Measurements from ENCODE around the gene VPREB3. TPM values are rescaled to one million over a fixed set of nuclear protein-coding genes. Genes with fewer than 3 reads are reported as not detected.
A peak's percentile ranks its signal among the peaks of the same experiment; 100 is the strongest.

VPREB3 gene
- total RNA-seq, 1 experiment from 2014 or later: not detected

DNA sequence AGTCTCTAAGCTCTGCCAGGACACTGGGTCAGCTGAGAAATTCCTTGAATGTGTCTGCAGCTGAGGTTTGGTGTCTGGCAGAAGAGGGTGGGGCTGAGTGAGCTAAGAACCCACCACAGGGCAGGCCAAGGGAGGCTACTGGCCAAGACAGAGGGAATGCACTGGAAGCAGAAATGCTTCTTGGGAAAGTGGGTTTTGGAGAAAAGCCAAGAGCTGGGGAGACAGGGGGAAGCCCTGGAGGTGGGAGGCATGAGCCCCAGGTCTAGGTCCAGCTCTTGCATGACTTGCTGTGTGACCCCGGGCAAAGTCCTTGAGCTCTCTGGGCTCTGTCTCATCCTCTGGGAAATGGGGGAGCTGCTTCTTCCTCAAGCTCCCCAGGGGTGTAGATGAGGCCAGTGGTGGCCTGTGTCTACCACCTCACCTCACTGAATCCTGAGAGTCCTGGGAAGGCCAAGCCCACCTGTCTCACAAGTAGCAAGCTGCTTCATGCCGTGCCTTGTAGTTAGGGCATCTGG lies 20.8 kb upstream of the VPREB3 start:
- CTCF ChIA-PET: interaction anchor here (0.7 to 1.0 kb wide), 2 partner anchors 73 to 83 kb away, joined by 3 to 5 read pairs; partner anchors contain the start of gene SLC2A11
- Histone ChIP-seq H3K27me3 (replicated peaks; ENCODE audit: control insufficient read depth, insufficient read depth, low read length) (no peaks in the 10 kb centered on the region), H3K4me3 (ENCODE audit: low read depth, low read length) (no peak overlapping the region), H3K4me1 (peaks cover 38% of the 10 kb centered on the region), H3K9me3 (no peaks in the 10 kb centered on the region), H3K36me3 (ENCODE audit: control insufficient read depth, insufficient read depth, low read length) (no peaks in the 10 kb centered on the region)
- Mint-ChIP-seq H3K27ac (ENCODE audit: unreplicated experiment) (peak overlapping the region; percentile 84), H3K4me1 (ENCODE audit: low read depth, unreplicated experiment) (peaks cover 18% of the 10 kb centered on the region), H3K4me3 (ENCODE audit: unreplicated experiment) (peak overlapping the region; percentile 67), H3K27me3 (ENCODE audit: insufficient read depth, unreplicated experiment) (no peaks in the 10 kb centered on the region), H3K9me3 (ENCODE audit: unreplicated experiment) (no peaks in the 10 kb centered on the region), H3K36me3 (ENCODE audit: insufficient read depth, unreplicated experiment) (peaks cover 8% of the 10 kb centered on the region)
- POLR2A ChIA-PET: interaction anchor here (0.5 to 1.2 kb wide), 4 partner anchors 12 to 133 kb away, joined by 3 to 7 read pairs (median 4); partner anchors contain the start of gene ZNF70
- peak; percentile 53 to 67 for DNase-seq
- no TSS peak for BruUV-seq (replicated peaks)
- intact Hi-C loops (cut with micrococcal nuclease; ENCODE audit: unreplicated experiment): no loop called here
- TF ChIP-seq, protein P1, sequence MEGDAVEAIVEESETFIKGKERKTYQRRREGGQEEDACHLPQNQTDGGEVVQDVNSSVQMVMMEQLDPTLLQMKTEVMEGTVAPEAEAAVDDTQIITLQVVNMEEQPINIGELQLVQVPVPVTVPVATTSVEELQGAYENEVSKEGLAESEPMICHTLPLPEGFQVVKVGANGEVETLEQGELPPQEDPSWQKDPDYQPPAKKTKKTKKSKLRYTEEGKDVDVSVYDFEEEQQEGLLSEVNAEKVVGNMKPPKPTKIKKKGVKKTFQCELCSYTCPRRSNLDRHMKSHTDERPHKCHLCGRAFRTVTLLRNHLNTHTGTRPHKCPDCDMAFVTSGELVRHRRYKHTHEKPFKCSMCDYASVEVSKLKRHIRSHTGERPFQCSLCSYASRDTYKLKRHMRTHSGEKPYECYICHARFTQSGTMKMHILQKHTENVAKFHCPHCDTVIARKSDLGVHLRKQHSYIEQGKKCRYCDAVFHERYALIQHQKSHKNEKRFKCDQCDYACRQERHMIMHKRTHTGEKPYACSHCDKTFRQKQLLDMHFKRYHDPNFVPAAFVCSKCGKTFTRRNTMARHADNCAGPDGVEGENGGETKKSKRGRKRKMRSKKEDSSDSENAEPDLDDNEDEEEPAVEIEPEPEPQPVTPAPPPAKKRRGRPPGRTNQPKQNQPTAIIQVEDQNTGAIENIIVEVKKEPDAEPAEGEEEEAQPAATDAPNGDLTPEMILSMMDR (IDR thresholded peaks at IDR 0.05; ENCODE audit: insufficient read depth in 1 of 2, low read depth in 1 of 2, low read length in 1 of 2, severe bottlenecking in 1 of 2, unreplicated experiment in 1 of 2): no peak

DNA sequence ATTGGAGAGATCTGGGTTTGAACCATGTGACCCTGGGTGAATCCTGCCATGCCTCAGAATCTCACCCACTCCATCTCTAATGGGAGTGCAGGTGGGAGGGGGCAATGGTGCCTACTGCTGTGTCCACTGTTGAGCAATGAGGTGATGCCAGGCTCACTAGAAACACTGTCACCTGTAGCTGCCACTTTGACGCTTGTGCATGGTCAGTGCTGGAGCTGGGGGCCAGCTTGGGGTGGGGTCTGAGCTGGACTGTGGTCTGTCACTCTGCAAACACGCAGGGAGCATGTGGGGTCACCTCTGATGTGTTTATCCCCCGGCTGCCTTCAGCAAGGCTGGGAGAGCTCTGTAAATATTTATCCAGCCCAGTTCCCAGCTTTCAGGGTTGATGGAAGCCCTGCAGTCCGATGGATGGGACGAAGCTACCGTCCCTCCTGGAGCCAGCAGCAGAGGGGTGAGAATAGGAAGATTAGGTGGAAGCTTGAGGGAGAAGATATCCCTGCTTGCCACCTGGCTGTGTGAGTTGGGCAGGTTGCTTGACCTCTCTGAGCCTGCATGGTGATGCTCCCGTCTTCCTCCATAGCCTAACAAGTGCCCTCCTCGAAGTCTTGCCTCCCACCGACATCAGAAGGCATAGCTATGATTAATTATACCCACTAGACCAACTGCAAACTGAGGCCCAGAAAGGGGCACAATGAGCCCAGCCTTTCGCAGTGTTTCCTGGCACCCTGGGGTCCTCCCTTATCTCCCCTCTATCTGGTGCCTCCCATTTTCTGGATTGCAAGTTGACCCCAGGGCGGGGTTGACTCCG lies 20.1 kb upstream of the VPREB3 start:
- Histone ChIP-seq H3K36me3 (ENCODE audit: control insufficient read depth, insufficient read depth, low read length) (no peaks in the 10 kb centered on the region), H3K4me1 (peaks cover 38% of the 10 kb centered on the region), H3K9me3 (no peaks in the 10 kb centered on the region), H3K4me3 (ENCODE audit: low read depth, low read length) (no peak overlapping the region), H3K27me3 (replicated peaks; ENCODE audit: control insufficient read depth, insufficient read depth, low read length) (no peaks in the 10 kb centered on the region)
- POLR2A ChIA-PET: interaction anchor here (0.5 to 1.2 kb wide), 4 partner anchors 13 to 132 kb away, joined by 3 to 7 read pairs (median 4); partner anchors contain the start of gene ZNF70
- Mint-ChIP-seq H3K27me3 (ENCODE audit: insufficient read depth, unreplicated experiment) (no peaks in the 10 kb centered on the region), H3K27ac (ENCODE audit: unreplicated experiment) (peak overlapping the region; percentile 84), H3K4me3 (ENCODE audit: unreplicated experiment) (peak overlapping the region; percentile 67), H3K36me3 (ENCODE audit: insufficient read depth, unreplicated experiment) (peaks cover 8% of the 10 kb centered on the region), H3K4me1 (ENCODE audit: low read depth, unreplicated experiment) (peaks cover 18% of the 10 kb centered on the region), H3K9me3 (ENCODE audit: unreplicated experiment) (no peaks in the 10 kb centered on the region)
- intact Hi-C loops (cut with micrococcal nuclease; ENCODE audit: unreplicated experiment): no loop called here
- CTCF ChIA-PET: interaction anchor here (0.7 to 1.1 kb wide), 3 partner anchors 74 to 120 kb away, joined by 3 to 5 read pairs (median 3); partner anchors contain the start of genes MIF and SLC2A11
- BruUV-seq (replicated peaks): no TSS peak
- peak in 1 of 2 experiments; percentile 31 for DNase-seq
- TF ChIP-seq, protein P1 (IDR thresholded peaks at IDR 0.05; ENCODE audit: insufficient read depth in 1 of 2, low read depth in 1 of 2, low read length in 1 of 2, severe bottlenecking in 1 of 2, unreplicated experiment in 1 of 2): no peak

DNA sequence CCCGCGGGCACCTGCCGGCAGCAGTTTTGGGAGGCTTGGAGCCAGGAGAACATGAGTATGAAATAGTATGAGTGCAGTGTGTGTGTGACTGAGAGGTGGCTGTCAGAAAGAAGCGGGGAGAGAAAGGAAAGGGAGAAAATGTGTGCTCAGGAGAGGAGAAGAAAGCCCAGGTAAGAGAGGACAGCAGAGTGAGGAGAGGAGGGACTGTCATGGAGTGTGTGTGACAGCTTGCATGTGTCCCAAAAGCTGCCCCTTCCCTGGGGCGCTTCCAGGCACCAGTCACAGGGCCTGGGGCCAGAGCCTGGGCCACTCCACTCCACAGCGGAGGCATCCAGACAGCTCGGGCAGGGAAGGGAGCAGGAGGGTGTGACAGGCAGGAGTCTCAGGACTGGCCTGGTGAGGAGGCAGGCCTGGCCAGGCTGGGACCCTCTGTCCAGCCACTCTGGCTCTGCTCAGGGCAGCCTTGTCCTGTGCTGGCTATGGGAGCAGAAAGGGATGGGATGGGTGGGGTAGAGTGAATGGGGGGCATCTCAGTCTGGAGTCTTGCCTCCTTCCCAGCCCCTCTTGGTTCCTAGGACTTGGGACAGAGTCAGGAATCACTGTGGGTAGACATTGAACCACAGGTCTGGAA lies 19.4 kb upstream of the VPREB3 start:
- TF ChIP-seq, protein P1 (IDR thresholded peaks at IDR 0.05; ENCODE audit: insufficient read depth in 1 of 2, low read depth in 1 of 2, low read length in 1 of 2, severe bottlenecking in 1 of 2, unreplicated experiment in 1 of 2): no peak
- Histone ChIP-seq H3K9me3 (no peaks in the 10 kb centered on the region), H3K36me3 (ENCODE audit: control insufficient read depth, insufficient read depth, low read length) (no peaks in the 10 kb centered on the region), H3K27me3 (replicated peaks; ENCODE audit: control insufficient read depth, insufficient read depth, low read length) (no peaks in the 10 kb centered on the region), H3K4me1 (peaks cover 38% of the 10 kb centered on the region), H3K4me3 (ENCODE audit: low read depth, low read length) (peak overlapping the region; percentile 74)
- ChIA-PET CTCF (interaction anchor here (1.1 to 1.3 kb wide), 3 partner anchors 76 to 121 kb away, joined by 3 to 4 read pairs (median 3); partner anchors contain the start of genes MIF and SLC2A11), POLR2A (interaction anchor here (1.1 kb wide), 1 partner anchor 61 kb away, joined by 3 read pairs; no protein-coding TSS in a partner anchor)
- Mint-ChIP-seq H3K9me3 (ENCODE audit: unreplicated experiment) (no peaks in the 10 kb centered on the region), H3K27me3 (ENCODE audit: insufficient read depth, unreplicated experiment) (no peaks in the 10 kb centered on the region), H3K36me3 (ENCODE audit: insufficient read depth, unreplicated experiment) (peaks cover 8% of the 10 kb centered on the region), H3K4me3 (ENCODE audit: unreplicated experiment) (peak overlapping the region; percentile 74), H3K4me1 (ENCODE audit: low read depth, unreplicated experiment) (peaks cover 18% of the 10 kb centered on the region), H3K27ac (ENCODE audit: unreplicated experiment) (peak overlapping the region; percentile 30)
- no peak for DNase-seq
- TSS peak; percentile 41 for BruUV-seq (replicated peaks)
- intact Hi-C loops (cut with micrococcal nuclease; ENCODE audit: unreplicated experiment): loop anchor here (2.0 kb wide), 1 partner anchor 13 kb away; the partner anchor contains the start of gene SMARCB1
